Mesenchymal stem cell (in vitro differentiated cells and primary cell): ENCODE measurements around the gene BBX.

Experiments
- DNase-seq: peaks from one replicate; pipeline ENCODE4 v3.0.0-alpha.2; 2013
- H2AFZ ChIP-seq: one replicate; pipeline ENCODE4 v1.6.1; 2013; ENCODE audit warnings: low read depth, mild to moderate bottlenecking, control low read depth, inconsistent platforms, low read length, moderate library complexity
- H2AK5ac ChIP-seq: 2 replicates; pipeline ENCODE4 v1.6.1; 2013; ENCODE audit warnings: low read length, moderate library complexity, mild to moderate bottlenecking, inconsistent platforms; ENCODE audit not compliant: severe bottlenecking
- H2BK120ac ChIP-seq: one replicate; pipeline ENCODE4 v1.6.1; 2013; ENCODE audit warnings: low read depth, mild to moderate bottlenecking, inconsistent platforms, low read length, moderate library complexity
- H2BK12ac ChIP-seq, 2 experiments: one replicate each; pipeline ENCODE4 v1.6.1; 2013; ENCODE audit warnings: inconsistent platforms in 2 of 2, low read length in 2 of 2, mild to moderate bottlenecking in 2 of 2, moderate library complexity in 2 of 2, control low read depth in 1 of 2
- H2BK15ac ChIP-seq: one replicate; pipeline ENCODE4 v1.6.1; 2013; ENCODE audit warnings: mild to moderate bottlenecking, low read depth, inconsistent platforms; ENCODE audit not compliant: poor library complexity, severe bottlenecking
- H2BK5ac ChIP-seq: 2 replicates; pipeline ENCODE4 v1.6.1; 2013; ENCODE audit warnings: low read depth, mild to moderate bottlenecking, low read length, control low read depth, inconsistent platforms; ENCODE audit not compliant: poor library complexity, severe bottlenecking
- H3K14ac ChIP-seq, 2 experiments: one replicate each; pipeline ENCODE4 v1.6.1; 2013; ENCODE audit warnings: inconsistent platforms in 2 of 2, low read length in 2 of 2, control low read depth in 1 of 2, mild to moderate bottlenecking in 1 of 2, moderate library complexity in 1 of 2
- H3K18ac ChIP-seq, 2 experiments: one replicate each; pipeline ENCODE4 v1.6.1; 2013; ENCODE audit warnings: inconsistent platforms in 2 of 2, low read length in 2 of 2, control low read depth in 1 of 2, low read depth in 1 of 2, mild to moderate bottlenecking in 1 of 2
- H3K23ac ChIP-seq, 2 experiments: one replicate each; pipeline ENCODE4 v1.6.1; 2013; ENCODE audit warnings: inconsistent platforms in 2 of 2, low read length in 2 of 2, mild to moderate bottlenecking in 2 of 2, moderate library complexity in 2 of 2, control low read depth in 1 of 2
- H3K27ac ChIP-seq: 2 replicates; pipeline ENCODE4 v1.5.1; 2013; ENCODE audit warnings: mild to moderate bottlenecking, moderate library complexity, low read length, control low read depth, inconsistent platforms; ENCODE audit not compliant: poor library complexity, severe bottlenecking
- H3K27me3 ChIP-seq, 2 experiments: 2 replicates each; pipeline versions ENCODE4 v1.6.1 to v1.7.0; 2013; ENCODE audit warnings: low read length in 2 of 2, mild to moderate bottlenecking in 2 of 2, moderate library complexity in 2 of 2, control low read depth in 1 of 2, inconsistent platforms in 1 of 2; ENCODE audit not compliant: control insufficient read depth in 1 of 2, insufficient read depth in 1 of 2
- H3K36me3 ChIP-seq, 2 experiments: 2 replicates each; pipeline versions ENCODE4 v1.6.1 to v1.7.0; 2013; ENCODE audit warnings: low read length in 2 of 2, control low read depth in 1 of 2, inconsistent platforms in 1 of 2, low read depth in 1 of 2, mild to moderate bottlenecking in 1 of 2; ENCODE audit not compliant: insufficient read depth in 2 of 2, control insufficient read depth in 1 of 2
- H3K4ac ChIP-seq, 2 experiments: one replicate each; pipeline ENCODE4 v1.6.1; 2013; ENCODE audit warnings: inconsistent platforms in 2 of 2, low read length in 2 of 2, mild to moderate bottlenecking in 2 of 2, moderate library complexity in 2 of 2, control low read depth in 1 of 2, low read depth in 1 of 2
- H3K4me1 ChIP-seq: 2 replicates; pipeline ENCODE4 v1.6.1; 2013; ENCODE audit warnings: low read depth, low read length, control low read depth; ENCODE audit not compliant: control insufficient read depth, insufficient read depth
- H3K4me2 ChIP-seq: 2 replicates; pipeline ENCODE4 v1.6.1; 2013; ENCODE audit warnings: low read length, mild to moderate bottlenecking, inconsistent platforms; ENCODE audit not compliant: poor library complexity, severe bottlenecking
- H3K4me3 ChIP-seq, 2 experiments: 2 replicates each; pipeline versions ENCODE4 v1.5.1 to v1.7.0; 2013; ENCODE audit warnings: low read length in 2 of 2, mild to moderate bottlenecking in 2 of 2, control low read depth in 1 of 2, low read depth in 1 of 2; ENCODE audit not compliant: insufficient read depth in 1 of 2
- H3K79me1 ChIP-seq: replicated peaks from 2 replicates; pipeline ENCODE4 v1.6.1; 2013; ENCODE audit warnings: mild to moderate bottlenecking, control low read depth, low read length, inconsistent platforms; ENCODE audit not compliant: poor library complexity, severe bottlenecking
- H3K9ac ChIP-seq: 2 replicates; pipeline ENCODE4 v1.7.0; 2013; ENCODE audit warnings: mild to moderate bottlenecking, low read length, moderate library complexity
- H3K9me3 ChIP-seq: 2 replicates; pipeline ENCODE4 v1.7.0; 2013; ENCODE audit warnings: mild to moderate bottlenecking, low read length; ENCODE audit not compliant: control insufficient read depth
- H4K8ac ChIP-seq: one replicate; pipeline ENCODE4 v1.6.1; 2013; ENCODE audit warnings: inconsistent platforms, mild to moderate bottlenecking, low read length, moderate library complexity
- H4K91ac ChIP-seq: one replicate; pipeline ENCODE4 v1.6.1; 2013; ENCODE audit warnings: mild to moderate bottlenecking, low read length, inconsistent platforms
- WGBS: methylation state at CpG from one replicate; pipeline ENCODE4 v1.1.7; 2013; ENCODE audit warnings: mixed read lengths; 5-methylcytosine and 5-hydroxymethylcytosine counted together

Gene BBX

GRCh38 chr3:107699682-107700081 is 176.9 kb downstream of the BBX start:
- no peak overlapping the region for H3K4ac ChIP-seq
- no peak overlapping the region for H2BK5ac ChIP-seq
- peak; percentile 21 for DNase-seq
- no peak overlapping the region for H3K23ac ChIP-seq
- no peaks in the 10 kb centered on the region for H3K36me3 ChIP-seq
- no peak overlapping the region for H3K27ac ChIP-seq
- H3K79me1 ChIP-seq = peaks cover 16% of the 10 kb centered on the region
- H2BK120ac ChIP-seq = no peak overlapping the region
- H3K4me2 ChIP-seq = no peak overlapping the region
- H4K91ac ChIP-seq = no peak overlapping the region
- H3K4me3 ChIP-seq = no peak overlapping the region
- WGBS = 64% methylated on average over 2 of the region's 2 CpGs
- H3K4me1 ChIP-seq = peaks cover 7% of the 10 kb centered on the region
- no peak overlapping the region for H2AFZ ChIP-seq
- no peak overlapping the region for H2BK12ac ChIP-seq
- H2AK5ac ChIP-seq = no peak overlapping the region
- no peak overlapping the region for H4K8ac ChIP-seq
- no peak overlapping the region for H2BK15ac ChIP-seq
- no peak overlapping the region for H3K18ac ChIP-seq
- no peaks in the 10 kb centered on the region for H3K9me3 ChIP-seq
- no peak overlapping the region for H3K9ac ChIP-seq
- no peak overlapping the region for H3K14ac ChIP-seq
- H3K27me3 ChIP-seq = no peaks in the 10 kb centered on the region

GRCh38 chr3:107701299-107701698 is 178.5 kb downstream of the BBX start:
- Histone ChIP-seq H3K23ac (no peak overlapping the region), H3K4ac (no peak overlapping the region), H3K4me3 (no peak overlapping the region), H3K14ac (no peak overlapping the region), H2BK12ac (no peak overlapping the region), H3K4me2 (no peak overlapping the region), H2BK5ac (no peak overlapping the region), H2AFZ (no peak overlapping the region), H3K18ac (no peak overlapping the region), H3K9me3 (no peaks in the 10 kb centered on the region), H3K9ac (no peak overlapping the region), H3K36me3 (no peaks in the 10 kb centered on the region), H2AK5ac (no peak overlapping the region), H3K27ac (no peak overlapping the region), H2BK15ac (no peak overlapping the region), H3K4me1 (peaks cover 7% of the 10 kb centered on the region), H3K79me1 (peaks cover 20% of the 10 kb centered on the region), H4K91ac (no peak overlapping the region), H4K8ac (no peak overlapping the region), H2BK120ac (no peak overlapping the region), H3K27me3 (no peaks in the 10 kb centered on the region)
- 93% methylated on average over 1 of the region's 2 CpGs for WGBS
- DNase-seq = no peak

- DNase-seq = peak; percentile 56
- no peaks in the 10 kb centered on the region for H3K9me3 ChIP-seq
- peaks cover 16% of the 10 kb centered on the region for H3K79me1 ChIP-seq
Measured at GRCh38 chr3:107704477-107704876, 181.7 kb downstream of the BBX start.

DNA sequence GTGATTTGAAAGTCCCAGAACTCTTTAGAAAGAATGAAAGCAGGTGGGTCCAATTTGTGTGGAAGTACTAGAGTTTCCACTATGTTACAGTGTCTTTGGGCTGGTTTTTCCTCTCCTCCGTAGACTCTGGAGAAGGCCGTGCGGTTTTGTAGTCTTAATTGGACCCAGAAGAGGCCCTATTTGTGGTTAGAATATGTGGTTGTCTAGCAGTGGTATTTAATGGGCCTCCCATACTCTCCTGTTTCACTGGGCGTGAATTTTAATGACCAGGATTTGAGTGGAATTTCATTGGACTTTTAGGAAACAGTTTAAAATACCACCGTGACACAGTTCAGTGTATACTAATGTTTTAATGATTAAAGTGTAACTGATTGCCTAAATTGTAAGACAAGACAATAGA is 182.3 kb downstream of the BBX start:
- no peak overlapping the region for H3K27ac ChIP-seq
- H3K18ac ChIP-seq = no peak overlapping the region
- H3K79me1 ChIP-seq = peaks cover 16% of the 10 kb centered on the region
- H3K4ac ChIP-seq = no peak overlapping the region
- no peak overlapping the region for H2BK12ac ChIP-seq
- no peak overlapping the region for H3K14ac ChIP-seq
- no peak overlapping the region for H4K8ac ChIP-seq
- whole genome bisulfite sequencing = 75% methylated on average over 5 of the region's 5 CpGs
- H2BK120ac ChIP-seq = no peak overlapping the region
- H3K4me1 ChIP-seq = peaks cover 3% of the 10 kb centered on the region
- H2BK15ac ChIP-seq = no peak overlapping the region
- no peak overlapping the region for H4K91ac ChIP-seq
- no peak overlapping the region for H3K9ac ChIP-seq
- H3K9me3 ChIP-seq = no peaks in the 10 kb centered on the region
- no peaks in the 10 kb centered on the region for H3K36me3 ChIP-seq
- H3K4me3 ChIP-seq = no peak overlapping the region
- no peak overlapping the region for H2AFZ ChIP-seq
- no peak overlapping the region for H2BK5ac ChIP-seq
- H2AK5ac ChIP-seq = no peak overlapping the region
- H3K4me2 ChIP-seq = no peak overlapping the region
- no peak for DNase-seq
- H3K27me3 ChIP-seq = no peaks in the 10 kb centered on the region
- no peak overlapping the region for H3K23ac ChIP-seq

More at GRCh38 chr3:107704477-107704876, 181.7 kb downstream of the BBX start:
- Histone ChIP-seq H4K8ac (no peak overlapping the region), H3K36me3 (no peaks in the 10 kb centered on the region), H3K14ac (no peak overlapping the region), H2BK120ac (no peak overlapping the region), H3K27ac (no peak overlapping the region), H2BK5ac (no peak overlapping the region), H3K4me1 (peaks cover 3% of the 10 kb centered on the region), H2BK15ac (no peak overlapping the region), H3K9ac (no peak overlapping the region), H3K23ac (no peak overlapping the region), H3K4ac (no peak overlapping the region), H2BK12ac (no peak overlapping the region), H2AFZ (no peak overlapping the region), H3K4me3 (no peak overlapping the region), H3K27me3 (no peaks in the 10 kb centered on the region), H2AK5ac (no peak overlapping the region), H3K18ac (peak overlapping the region in 1 of 2 experiments; percentile 18), H3K4me2 (no peak overlapping the region), H4K91ac (no peak overlapping the region)
- 40% methylated on average over 1 of the region's 1 CpG for WGBS
